ENCODE measurements around the gene RAB11FIP3. TPM values are rescaled to one million over a fixed set of nuclear protein-coding genes. Genes with fewer than 3 reads are reported as not detected.

Gene RAB11FIP3
- total RNA-seq, 3 donors from 2014 or later, result 22.0 to 44.6 (median 24.5) TPM

- DNase-seq (ENCODE audit: low spot score in 2 of 2), result peak in 1 of 2 donors; percentile 74
- peak overlapping the region in 2 of 3 donors; percentile 27 to 62 for H3K4me3 ChIP-seq
Observed at GRCh38 chr16:565419-566330, 140.2 kb downstream of the RAB11FIP3 start.

GRCh38 chr16:566475-567372 is 141.3 kb downstream of the RAB11FIP3 start, which contains the start of gene NHLRC4:
Gene NHLRC4, plus strand, starts transcription at chr16:567005. Its CDS starts 1,043 bp downstream, at chr16:568048.
- intact Hi-C loops (cut with DNase I; ENCODE audit: low total_unique reads), result no loop called here
- DNase-seq (ENCODE audit: low spot score in 2 of 2), result peak in 1 of 2 donors; percentile 81
- peak within 1 kb of the TSS; percentile 61 to 86 for H3K27ac ChIP-seq

More at GRCh38 chr16:565419-566330, 140.2 kb downstream of the RAB11FIP3 start:
- peaks cover 24 to 30% of the 10 kb centered on the region in 2 donors for H3K4me1 ChIP-seq
- H3K9me3 ChIP-seq, result no peaks in the 10 kb centered on the region
- peak overlapping the region; percentile 61 to 86 for H3K27ac ChIP-seq
- peaks cover 2 to 21% of the 10 kb centered on the region in 2 donors for H3K27me3 ChIP-seq
- H3K36me3 ChIP-seq, result no peaks in the 10 kb centered on the region
- intact Hi-C loops (cut with DNase I; ENCODE audit: low total_unique reads), result loop anchor here (1.0 kb wide), 1 partner anchor 19 kb away; no protein-coding TSS in a partner anchor
- TF ChIP-seq CTCF (IDR thresholded peaks at IDR 0.05), result no peak
- no peak for TF ChIP-seq POLR2AphosphoS5 (IDR thresholded peaks at IDR 0.05)
- TF ChIP-seq POLR2A (IDR thresholded peaks at IDR 0.05), result no peak

GRCh38 chr16:567373-568256 is 142.2 kb downstream of the RAB11FIP3 start:
- no peak for DNase-seq (ENCODE audit: low spot score in 2 of 2)
- TF ChIP-seq CTCF (IDR thresholded peaks at IDR 0.05) (no peak), POLR2A (IDR thresholded peaks at IDR 0.05) (no peak), POLR2AphosphoS5 (IDR thresholded peaks at IDR 0.05) (no peak)
- Histone ChIP-seq H3K27me3 (peaks cover 0 to 5% of the 10 kb centered on the region in 2 donors), H3K36me3 (no peaks in the 10 kb centered on the region), H3K4me1 (peaks cover 24 to 30% of the 10 kb centered on the region in 2 donors), H3K9me3 (no peaks in the 10 kb centered on the region), H3K4me3 (peak overlapping the region; percentile 10 to 62 (median 37)), H3K27ac (peak overlapping the region; percentile 61 to 92)
- intact Hi-C loops (cut with DNase I; ENCODE audit: low total_unique reads), result no loop called here

More at GRCh38 chr16:566475-567372, 141.3 kb downstream of the RAB11FIP3 start, which contains the start of gene NHLRC4:
- peak within 1 kb of the TSS; percentile 10 to 62 (median 37) for H3K4me3 ChIP-seq
- no peak for TF ChIP-seq CTCF (IDR thresholded peaks at IDR 0.05)
- no peak for TF ChIP-seq POLR2AphosphoS5 (IDR thresholded peaks at IDR 0.05)
- no peak for TF ChIP-seq POLR2A (IDR thresholded peaks at IDR 0.05)
- H3K4me1 ChIP-seq, result peaks cover 24 to 30% of the 10 kb centered on the region in 2 donors
- H3K36me3 ChIP-seq, result no peaks in the 10 kb centered on the region
- no peaks in the 10 kb centered on the region for H3K9me3 ChIP-seq
- H3K27me3 ChIP-seq, result peaks cover 0 to 10% of the 10 kb centered on the region in 2 donors

GRCh38 chr16:568401-569258 is 143.2 kb downstream of the RAB11FIP3 start:
- peak overlapping the region; percentile 83 to 92 for H3K27ac ChIP-seq

More at GRCh38 chr16:568401-569258, 143.2 kb downstream of the RAB11FIP3 start:
- Histone ChIP-seq H3K36me3 (no peaks in the 10 kb centered on the region), H3K4me1 (peaks cover 24 to 30% of the 10 kb centered on the region in 2 donors), H3K27me3 (peaks cover 0 to 2% of the 10 kb centered on the region in 2 donors), H3K9me3 (no peaks in the 10 kb centered on the region), H3K4me3 (peak overlapping the region; percentile 90 to 99 (median 90))
- no peak for DNase-seq (ENCODE audit: low spot score in 2 of 2)
- intact Hi-C loops (cut with DNase I; ENCODE audit: low total_unique reads), result no loop called here
- no peak for TF ChIP-seq POLR2A (IDR thresholded peaks at IDR 0.05)
- no peak for TF ChIP-seq CTCF (IDR thresholded peaks at IDR 0.05)
- no peak for TF ChIP-seq POLR2AphosphoS5 (IDR thresholded peaks at IDR 0.05)

Measured in breast epithelium (tissue), 4 donors.